ENCODE data around the gene PAX5. TPM values are rescaled to one million over a fixed set of nuclear protein-coding genes. Genes with fewer than 3 reads are reported as not detected.

The PAX5 gene
- polyA plus RNA-seq, 2 of the 4 experiments (the other 2 are of a cell fraction), result not detected

DNA sequence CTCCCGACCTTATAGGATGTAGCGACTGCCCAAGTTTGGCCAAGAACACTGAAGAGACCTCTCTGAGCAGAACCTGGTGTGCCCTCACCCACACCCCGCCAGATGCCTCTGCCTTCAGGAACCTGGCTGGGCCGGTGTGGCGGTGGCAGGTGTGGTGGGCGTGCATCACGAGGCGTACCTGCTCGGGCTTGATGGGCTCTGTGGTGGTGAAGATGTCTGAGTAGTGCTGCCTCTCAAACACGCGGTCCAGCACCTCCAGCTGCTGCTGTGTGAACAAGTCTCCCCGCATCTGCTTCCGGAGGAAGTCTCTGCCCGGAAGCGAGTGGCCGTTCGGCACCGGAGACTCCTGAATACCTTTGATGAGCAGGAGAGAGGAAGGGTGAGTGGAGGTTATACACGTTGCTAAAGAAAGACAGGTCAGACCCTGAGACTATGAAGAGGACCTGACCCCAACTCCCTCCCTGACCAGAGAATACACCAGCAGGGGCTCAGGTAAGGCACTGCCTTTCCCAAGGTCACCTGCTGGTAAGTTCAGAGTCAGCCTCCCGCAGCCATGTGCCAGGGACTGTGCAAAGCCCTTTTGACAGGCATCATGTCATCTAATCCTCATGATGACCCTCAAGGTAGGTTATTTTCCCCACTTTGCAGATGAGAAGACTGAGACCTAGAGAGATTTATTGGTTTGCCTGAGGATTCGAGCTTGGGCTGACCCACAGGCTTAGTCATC is 67.5 kb downstream of the PAX5 start:
- peaks cover 8% of the 10 kb centered on the region; the same call in 2 of the 3 replicates for H3K4me1 ChIP-seq
- H3K9me3 ChIP-seq, result no peaks in the 10 kb centered on the region
- POLR2A ChIA-PET, result no interaction called here
- H3K4me2 ChIP-seq, result no peak overlapping the region
- ATAC-seq (no peak), DNase-seq (ENCODE audit: low read depth in 1 of 2, low spot score in 1 of 2) (no peak), FAIRE-seq (no peak)
- no peak overlapping the region for H3K27ac ChIP-seq
- CTCF ChIA-PET, result interaction anchor here (3.3 kb wide), 1 partner anchor 93 kb away, joined by 20 read pairs; no protein-coding TSS in a partner anchor
- TF ChIP-seq ZNF302 (CRISPR knock-in tag; IDR thresholded peaks at IDR 0.05) (no peak), SREBF2 (IDR thresholded peaks at IDR 0.05) (no peak), HOXB5 (CRISPR knock-in tag; IDR thresholded peaks at IDR 0.05) (no peak), NPAS2 (CRISPR knock-in tag; IDR thresholded peaks at IDR 0.05; ENCODE audit: borderline replicate concordance) (no peak), KDM5A (IDR thresholded peaks at IDR 0.05) (no peak), RNF2 (IDR thresholded peaks at IDR 0.05; ENCODE audit: borderline replicate concordance, low read depth) (no peak), JUNB (IDR thresholded peaks at IDR 0.05) (no peak)
- WGBS (ENCODE audit: missing lambda C conversion rate), result 78% methylated on average over 16 of the region's 21 CpGs
- H3K4me3 ChIP-seq, result no peak overlapping the region

- FAIRE-seq (no peak), ATAC-seq (no peak), DNase-seq (ENCODE audit: low read depth in 1 of 2, low spot score in 1 of 2) (no peak)
- Histone ChIP-seq H3K4me3 (no peak overlapping the region), H3K9me3 (no peaks in the 10 kb centered on the region), H3K4me1 (no peaks in the 10 kb centered on the region; the same call in 2 of the 3 replicates), H3K4me2 (no peak overlapping the region), H3K27ac (no peak overlapping the region)
- POLR2A ChIA-PET, result no interaction called here
- WGBS (ENCODE audit: missing lambda C conversion rate), result 82% methylated on average over 7 of the region's 7 CpGs
- TF ChIP-seq EHF (CRISPR knock-in tag; IDR thresholded peaks at IDR 0.05) (no peak), PHF8 (IDR thresholded peaks at IDR 0.05; ENCODE audit: borderline replicate concordance, low read depth) (no peak), CHD2 (IDR thresholded peaks at IDR 0.05; ENCODE audit: low read length, partially characterized antibody) (no peak), RCOR1 (IDR thresholded peaks at IDR 0.05; ENCODE audit: low read depth, low read length) (no peak), E2F6 (IDR thresholded peaks at IDR 0.05; ENCODE audit: borderline replicate concordance, low read depth) (no peak), JUN (IDR thresholded peaks at IDR 0.05) (no peak), BCL3 (IDR thresholded peaks at IDR 0.05) (no peak), CBX2 (IDR thresholded peaks at IDR 0.05; ENCODE audit: borderline replicate concordance, low read depth) (no peak), KDM5A (IDR thresholded peaks at IDR 0.05) (no peak), GATA3 (IDR thresholded peaks at IDR 0.05; ENCODE audit: borderline replicate concordance) (no peak), RARB (CRISPR knock-in tag; IDR thresholded peaks at IDR 0.05) (no peak)
- TF ChIP-seq, protein P1, sequence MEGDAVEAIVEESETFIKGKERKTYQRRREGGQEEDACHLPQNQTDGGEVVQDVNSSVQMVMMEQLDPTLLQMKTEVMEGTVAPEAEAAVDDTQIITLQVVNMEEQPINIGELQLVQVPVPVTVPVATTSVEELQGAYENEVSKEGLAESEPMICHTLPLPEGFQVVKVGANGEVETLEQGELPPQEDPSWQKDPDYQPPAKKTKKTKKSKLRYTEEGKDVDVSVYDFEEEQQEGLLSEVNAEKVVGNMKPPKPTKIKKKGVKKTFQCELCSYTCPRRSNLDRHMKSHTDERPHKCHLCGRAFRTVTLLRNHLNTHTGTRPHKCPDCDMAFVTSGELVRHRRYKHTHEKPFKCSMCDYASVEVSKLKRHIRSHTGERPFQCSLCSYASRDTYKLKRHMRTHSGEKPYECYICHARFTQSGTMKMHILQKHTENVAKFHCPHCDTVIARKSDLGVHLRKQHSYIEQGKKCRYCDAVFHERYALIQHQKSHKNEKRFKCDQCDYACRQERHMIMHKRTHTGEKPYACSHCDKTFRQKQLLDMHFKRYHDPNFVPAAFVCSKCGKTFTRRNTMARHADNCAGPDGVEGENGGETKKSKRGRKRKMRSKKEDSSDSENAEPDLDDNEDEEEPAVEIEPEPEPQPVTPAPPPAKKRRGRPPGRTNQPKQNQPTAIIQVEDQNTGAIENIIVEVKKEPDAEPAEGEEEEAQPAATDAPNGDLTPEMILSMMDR (IDR thresholded peaks at IDR 0.05), result no peak
- CTCF ChIA-PET, result interaction anchor here (1.3 to 1.5 kb wide), 2 partner anchors 10 to 15 kb away, joined by 3 read pairs; no protein-coding TSS in a partner anchor
Measured at GRCh38 chr9:36964791-36965190, 69.3 kb downstream of the PAX5 start.

GRCh38 chr9:36963346-36963745 is 70.7 kb downstream of the PAX5 start:
- no peak for TF ChIP-seq NFE2L2 (conservative IDR thresholded peaks at IDR 0.05; ENCODE audit: low read length)
- TF ChIP-seq KDM5A (IDR thresholded peaks at IDR 0.05), result no peak
- no peak for TF ChIP-seq RNF2 (IDR thresholded peaks at IDR 0.05; ENCODE audit: borderline replicate concordance, low read depth)
- TF ChIP-seq HOXA7 (CRISPR knock-in tag; IDR thresholded peaks at IDR 0.05), result no peak
- TF ChIP-seq TP53 (CRISPR knock-in tag; IDR thresholded peaks at IDR 0.05), result no peak
- FAIRE-seq (no peak), ATAC-seq (no peak), DNase-seq (ENCODE audit: low read depth in 1 of 2, low spot score in 1 of 2) (no peak)
- no peak overlapping the region for H3K4me3 ChIP-seq
- H3K27ac ChIP-seq, result no peak overlapping the region
- no peaks in the 10 kb centered on the region for H3K9me3 ChIP-seq
- ChIA-PET CTCF (interaction anchor here (1.3 to 2.7 kb wide), 4 partner anchors 11 to 90 kb away, joined by 3 to 17 read pairs (median 7); no protein-coding TSS in a partner anchor), POLR2A (interaction anchor here (1.0 kb wide), 1 partner anchor 25 kb away, joined by 3 read pairs; no protein-coding TSS in a partner anchor)
- no peaks in the 10 kb centered on the region for H3K4me1 ChIP-seq
- 76% methylated on average over 7 of the region's 7 CpGs for WGBS (ENCODE audit: missing lambda C conversion rate)
- no peak overlapping the region for H3K4me2 ChIP-seq

Data from A549 (cell line).